ENCODE data around the gene PHF11.

The PHF11 gene

DNA sequence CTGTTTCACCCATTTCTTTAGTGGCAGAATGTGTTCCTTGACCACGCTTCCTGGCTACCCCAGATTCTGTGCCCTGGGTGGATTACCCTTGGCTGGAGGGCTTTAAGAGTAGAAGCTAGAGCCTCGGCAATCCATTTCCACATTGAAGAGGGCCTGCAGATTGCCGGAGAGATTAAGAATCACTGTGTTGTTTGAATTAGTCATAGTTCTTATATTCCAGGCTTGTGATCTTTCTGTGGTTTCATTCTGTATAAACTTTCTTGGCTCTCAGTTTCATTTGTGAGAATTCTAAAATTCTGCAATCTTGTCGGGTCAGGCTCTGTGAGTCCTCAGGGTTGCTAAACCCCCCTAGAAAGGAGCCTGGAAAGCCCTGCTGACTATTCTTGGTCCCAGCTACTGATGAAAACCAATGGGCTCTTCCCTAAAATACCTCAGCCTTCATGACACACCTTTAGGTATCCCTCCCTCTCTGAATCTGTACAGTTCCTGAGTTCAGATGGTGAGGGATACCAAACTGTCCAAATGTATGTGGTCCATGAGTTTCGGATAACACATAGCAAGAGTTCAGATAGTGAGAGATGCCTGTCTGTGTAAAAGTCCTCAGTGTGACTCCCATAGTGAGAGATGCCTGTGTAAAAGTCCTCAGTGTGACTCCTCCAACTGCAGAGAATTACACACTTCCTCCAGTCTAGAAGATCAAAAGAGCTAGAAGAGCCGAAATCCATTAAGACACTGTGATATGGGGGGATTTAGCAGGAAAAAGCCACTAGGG, 4.3 kb downstream of the PHF11 start:
- peak; percentile 79 for DNase-seq

DNA sequence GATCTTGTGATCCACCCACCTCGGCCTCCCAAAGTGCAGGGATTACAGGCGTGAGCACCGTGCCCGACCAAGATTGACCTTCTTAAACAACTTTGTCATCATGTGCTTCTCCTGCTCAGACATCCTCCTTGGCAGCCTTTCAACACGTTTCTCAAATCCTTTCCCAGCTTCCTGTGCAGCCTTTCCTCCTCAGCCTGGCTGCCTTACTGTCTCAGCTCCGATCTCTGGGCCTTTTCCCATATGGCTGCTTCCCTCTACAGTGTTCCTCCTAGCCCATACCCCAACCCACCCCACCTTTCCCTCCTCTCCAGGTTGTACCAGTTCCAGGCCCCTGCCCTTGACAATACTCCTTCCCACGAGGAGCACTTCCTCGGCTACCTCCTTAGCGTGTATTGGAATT, 7.2 kb downstream of the PHF11 start:
- peak; percentile 43 for DNase-seq

DNA sequence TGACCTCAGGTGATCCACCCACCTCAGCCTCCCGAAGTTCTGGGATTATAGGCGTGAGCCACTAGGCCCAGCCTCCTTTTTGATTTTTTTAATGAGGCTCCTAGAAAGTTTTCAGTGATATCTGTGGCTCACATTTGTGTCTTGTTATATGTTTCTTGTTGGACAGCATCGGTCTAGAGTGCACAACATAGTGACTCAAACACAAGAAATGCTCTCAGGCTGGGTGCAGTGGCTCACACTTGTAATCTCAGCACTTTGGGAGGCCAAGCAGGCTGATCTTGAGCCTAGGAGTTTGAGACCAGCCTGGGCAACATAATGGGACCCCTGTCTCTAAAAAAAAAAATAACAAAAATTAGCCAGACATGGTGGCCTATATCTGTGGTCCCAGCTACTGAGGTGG, 8.2 kb downstream of the PHF11 start:
- DNase-seq: peak; percentile 18

DNA sequence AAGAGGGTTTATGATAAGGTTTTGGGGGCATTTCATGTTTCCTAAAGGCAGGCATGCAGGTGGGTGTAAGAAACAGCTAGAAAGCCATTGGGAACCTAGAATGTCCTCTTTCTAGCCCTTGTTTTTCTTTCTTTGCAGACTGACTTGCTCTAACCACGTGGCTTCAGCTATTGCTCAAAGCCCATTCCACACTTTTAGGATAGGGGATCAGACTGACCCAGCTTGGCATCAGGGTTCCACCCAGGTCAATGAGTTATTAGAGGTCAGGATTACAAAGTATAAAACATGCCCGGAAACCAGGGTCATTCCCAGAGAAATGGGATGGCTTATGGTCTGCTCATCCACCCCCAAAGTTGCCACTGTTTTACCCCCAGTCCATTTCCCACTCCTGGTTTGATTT, 16.8 kb downstream of the PHF11 start:
- DNase-seq: no peak

DNA sequence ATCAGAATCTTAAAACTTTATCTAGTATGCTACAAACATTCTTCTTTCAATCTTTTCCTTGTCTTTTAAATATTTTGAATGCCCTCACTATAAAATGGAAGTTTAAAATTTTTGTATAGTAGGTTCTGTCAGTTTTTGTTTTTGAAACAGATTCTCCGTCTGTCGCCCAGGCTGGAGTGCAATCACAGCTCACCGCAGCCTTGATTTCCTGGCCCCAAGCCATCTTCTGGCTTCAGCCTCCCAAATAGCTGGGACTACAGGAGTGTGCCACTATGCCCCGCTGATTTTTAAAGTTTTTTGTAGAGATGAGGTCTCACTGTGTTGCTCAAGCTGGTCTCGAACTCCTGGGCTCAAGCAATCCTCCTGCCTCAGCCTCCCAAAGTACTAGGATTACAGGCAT, 20.7 kb downstream of the PHF11 start:
- DNase-seq: no peak

DNA sequence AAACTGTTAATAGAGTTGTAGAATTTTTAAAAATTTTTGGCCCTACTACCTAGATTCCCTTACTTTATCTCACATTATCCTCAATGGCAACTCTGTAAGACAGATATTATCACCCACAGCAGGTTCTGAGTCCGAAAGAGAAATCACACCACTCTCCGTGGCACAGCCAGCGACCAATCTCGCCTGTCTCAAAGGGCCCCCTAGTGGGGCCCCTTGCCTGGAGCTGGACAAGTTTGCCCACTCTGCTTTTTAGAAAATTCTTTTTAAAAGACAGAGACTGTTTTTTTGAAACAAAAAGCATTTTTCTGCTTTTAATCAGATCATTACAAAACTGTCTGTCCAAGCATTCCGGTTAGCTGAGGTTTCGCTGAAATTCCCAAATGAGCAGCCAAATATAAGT, 21.7 kb downstream of the PHF11 start:
- no peak for DNase-seq

DNA sequence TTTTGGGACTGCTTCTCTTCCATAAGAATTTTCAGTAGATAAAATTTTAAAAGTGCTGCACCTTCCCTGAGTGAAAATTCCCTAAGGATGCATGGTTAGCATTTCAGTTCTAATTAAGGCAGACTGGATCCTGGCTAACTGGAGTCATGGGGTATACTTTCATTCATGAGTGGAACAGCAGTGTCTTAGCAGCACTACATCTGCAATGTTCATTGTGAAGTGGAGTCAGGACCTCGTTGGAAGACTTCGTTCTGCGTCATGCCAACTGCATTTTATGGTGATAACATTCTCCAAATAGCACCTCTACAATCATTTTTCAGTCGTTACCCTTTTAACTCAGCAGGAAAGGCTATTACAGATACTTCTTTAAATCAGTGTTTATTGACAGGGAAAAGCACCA, 25.5 kb downstream of the PHF11 start:
- DNase-seq: no peak

DNA sequence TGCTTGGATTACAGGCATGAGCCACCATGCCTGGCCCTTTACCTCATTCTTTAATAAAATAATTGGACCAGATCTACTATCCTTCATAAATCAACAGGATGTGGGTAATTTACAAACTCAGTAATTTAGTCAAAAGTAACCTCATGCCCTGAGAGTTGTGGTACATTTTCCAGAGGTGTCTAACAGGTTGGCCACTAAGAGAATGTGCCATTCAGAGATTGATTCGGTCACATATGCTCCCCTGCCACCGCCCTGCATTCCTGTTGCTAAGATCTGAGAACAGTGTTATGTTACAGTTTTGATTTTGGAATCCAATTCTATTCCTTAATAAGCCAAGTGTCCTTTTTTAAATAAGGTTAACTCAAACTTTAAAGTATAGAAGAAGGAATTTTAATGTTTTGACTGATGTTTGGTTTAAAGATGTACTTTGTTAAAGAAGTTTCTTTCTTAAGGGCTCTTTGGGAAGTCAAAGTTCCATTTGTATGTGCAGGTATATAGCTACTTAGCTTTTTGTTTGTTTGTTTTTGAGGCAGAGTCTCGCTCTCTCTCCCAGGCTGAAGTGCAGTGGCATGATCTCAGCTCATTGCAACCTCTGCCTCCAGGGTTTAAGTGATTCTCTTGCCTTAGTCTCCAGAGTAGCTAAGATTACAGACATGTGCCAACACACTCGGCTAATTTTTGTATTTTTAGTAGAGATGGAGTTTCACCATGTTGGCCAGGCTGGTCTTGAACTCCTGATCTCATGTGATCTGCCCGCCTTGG, 29.2 kb downstream of the PHF11 start:
- DNase-seq: no peak

DNA sequence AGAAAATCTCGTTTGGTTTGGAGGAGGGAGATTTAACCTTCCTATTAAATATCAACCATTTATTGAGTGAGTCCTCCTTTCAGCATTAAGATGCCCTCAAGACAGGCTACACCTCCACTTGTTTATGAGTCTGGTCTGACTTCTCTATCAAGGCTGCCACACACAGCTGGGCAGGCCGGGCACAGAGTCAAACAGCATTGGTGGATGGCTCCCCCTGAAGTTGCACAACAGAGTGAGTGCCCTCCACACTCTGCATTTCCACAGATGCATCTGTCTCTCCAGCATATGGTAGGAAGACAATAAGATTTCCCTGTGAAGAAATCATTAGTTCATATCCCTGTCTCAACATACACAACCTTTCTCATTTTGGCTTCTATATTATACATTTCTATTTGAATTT, 31.4 kb downstream of the PHF11 start:
- no peak for DNase-seq

DNA sequence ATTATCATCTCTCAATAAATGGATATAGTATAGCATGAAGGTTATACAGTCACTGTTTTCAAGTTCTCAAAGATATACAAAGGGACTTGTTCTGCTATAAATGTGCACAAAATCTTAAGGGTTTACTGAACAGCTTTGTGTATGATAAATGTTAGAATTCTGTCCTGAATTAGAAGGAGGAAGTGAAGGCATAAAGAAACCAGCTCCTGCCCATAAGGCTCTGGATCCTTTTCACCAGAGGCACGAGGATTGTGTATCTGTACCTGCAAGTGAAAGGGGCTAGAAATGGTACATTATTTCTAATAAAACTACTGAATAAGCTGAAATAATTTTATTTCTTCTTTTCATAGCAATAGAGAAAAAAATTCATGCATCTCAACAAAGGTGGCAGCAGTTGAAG, 32.4 kb downstream of the PHF11 start:
- DNase-seq: no peak

DNA sequence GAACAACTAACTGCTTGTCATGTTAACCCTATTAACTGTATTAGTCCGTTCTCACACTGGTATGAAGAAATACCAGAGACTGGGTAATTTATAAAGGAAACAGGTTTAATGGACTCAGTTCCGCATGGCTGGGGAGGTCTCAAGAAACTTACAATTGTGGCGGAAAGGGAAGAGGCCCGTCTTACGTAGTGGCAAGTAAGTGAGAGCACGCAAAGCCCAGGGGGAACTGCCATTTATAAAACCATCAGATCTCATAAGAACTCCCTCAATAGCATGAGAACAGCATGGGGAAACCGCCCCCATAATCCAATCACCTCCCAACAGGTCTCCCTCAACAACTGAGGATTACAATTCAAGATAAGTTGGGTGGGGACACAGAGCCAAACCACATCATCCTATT, 34.7 kb downstream of the PHF11 start:
- DNase-seq: no peak

DNA sequence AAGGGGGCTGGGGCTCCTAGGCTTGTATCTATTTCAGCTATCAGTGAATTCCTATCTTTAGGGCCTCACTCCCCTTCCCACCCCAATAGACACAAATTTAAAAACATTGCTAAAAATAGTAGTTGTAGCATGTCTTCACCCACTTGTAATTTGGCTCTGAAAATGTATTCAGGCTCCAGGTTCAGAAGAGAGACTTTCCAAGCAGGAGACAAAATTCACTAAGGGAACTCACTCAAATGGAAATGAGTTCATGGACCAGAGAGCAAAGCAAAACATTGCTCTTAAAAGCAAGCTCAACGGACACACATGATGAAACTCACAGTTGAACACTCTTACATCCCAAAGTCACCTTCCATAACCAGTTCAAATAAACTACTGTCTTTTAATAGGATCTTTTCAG, 36.8 kb downstream of the PHF11 start:
- no peak for DNase-seq

DNA sequence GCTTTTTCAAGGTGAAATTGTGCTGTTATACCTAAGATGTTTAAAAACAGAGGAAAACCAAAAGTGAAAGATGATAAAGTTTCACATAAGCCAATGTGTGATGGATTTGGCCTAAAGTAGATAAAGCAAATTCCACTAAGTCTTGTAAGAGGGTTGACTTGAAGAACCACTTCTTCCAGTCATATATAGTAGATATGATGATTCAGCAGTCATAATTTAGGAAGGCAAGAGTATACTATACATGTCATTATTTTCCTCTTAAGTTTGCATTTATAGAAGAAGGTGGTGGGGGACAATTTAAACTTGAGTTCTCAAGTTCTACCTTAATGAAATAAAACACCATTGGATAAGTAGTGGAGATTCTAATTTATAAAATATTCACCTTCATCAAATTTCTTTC, 37.3 kb downstream of the PHF11 start:
- no peak for DNase-seq

DNA sequence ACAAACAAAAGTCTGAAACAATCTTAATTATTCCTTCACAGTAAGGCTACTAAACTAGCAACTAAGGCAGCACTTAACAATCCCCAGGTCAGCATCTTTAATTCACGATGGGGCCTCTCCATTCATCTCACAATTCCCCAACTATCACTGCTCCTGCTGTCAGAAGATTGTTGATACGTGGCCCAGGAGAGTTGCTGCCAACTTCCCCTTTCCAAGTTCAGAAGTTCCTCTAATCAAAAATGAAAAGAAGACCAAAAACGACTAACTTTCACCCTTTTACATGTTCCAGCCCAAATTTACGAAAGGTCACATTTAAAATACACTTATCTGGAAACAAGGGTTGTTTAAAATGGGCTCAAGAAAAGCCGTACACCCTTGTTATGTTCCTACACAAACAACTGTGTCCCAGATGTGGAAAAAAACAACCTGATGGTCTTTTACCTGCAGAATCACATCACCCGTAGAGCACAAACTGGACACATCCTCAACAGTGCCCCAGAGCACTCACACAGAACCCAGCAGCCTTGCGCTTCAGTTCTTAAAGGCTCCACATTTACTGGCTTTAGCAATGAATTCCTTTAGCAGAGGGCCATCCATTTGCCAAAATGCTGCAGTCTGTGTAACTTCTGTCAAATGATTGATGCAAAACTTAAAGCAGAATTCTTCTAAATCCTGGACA, 38.0 kb downstream of the PHF11 start:
- no peak for DNase-seq

DNA sequence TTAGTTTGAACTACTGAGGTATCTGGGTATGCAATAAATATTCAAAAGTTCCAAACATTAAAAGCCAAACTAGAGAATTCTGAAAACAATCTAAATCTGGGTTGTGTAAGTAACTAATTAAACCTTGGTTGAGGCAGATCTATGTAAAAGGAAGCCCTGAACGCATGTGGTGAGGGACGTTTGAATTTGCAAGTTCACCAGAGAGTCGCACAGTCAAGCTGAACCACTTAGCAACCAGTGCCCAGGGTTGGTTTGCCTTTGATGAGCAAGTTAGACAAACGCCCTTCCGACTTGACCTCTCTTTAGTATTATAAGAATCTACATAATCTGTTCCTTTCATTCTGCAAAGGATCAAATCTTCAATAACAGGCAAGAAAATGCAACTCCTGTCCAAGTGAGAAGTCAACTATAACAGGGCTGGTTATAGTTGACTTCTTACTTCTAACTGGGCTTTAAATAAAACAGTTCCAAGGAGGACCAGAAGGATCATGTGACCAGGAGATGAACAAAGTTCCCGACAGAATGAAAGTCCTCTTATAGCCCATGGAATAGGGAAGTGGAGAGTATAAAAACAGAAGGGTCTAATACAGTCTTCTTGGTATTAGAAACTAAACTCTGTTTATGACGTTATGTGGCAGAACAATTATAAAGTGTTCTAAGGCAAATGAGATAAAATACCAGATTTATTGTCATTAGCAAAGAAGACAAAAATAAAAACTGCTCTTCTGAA, 40.6 kb downstream of the PHF11 start:
- DNase-seq: no peak

DNA sequence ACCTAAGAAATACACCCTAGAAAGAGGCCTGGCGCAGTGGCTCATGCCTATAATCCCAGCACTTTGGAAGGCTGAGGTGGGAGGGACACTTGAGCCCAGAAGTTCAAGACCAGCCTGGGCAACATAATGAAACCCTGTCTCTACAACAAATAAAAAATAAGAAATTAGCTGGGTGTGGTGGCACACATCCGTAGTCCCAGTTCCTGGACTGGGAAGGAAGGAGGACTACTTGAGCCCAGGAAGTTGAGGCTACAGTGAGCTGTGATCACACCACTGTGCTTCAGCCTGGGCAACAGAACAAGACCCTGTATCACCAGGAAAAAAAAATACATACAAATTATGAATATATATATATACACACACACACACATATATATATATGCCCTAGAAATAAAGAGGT, 42.7 kb downstream of the PHF11 start:
- DNase-seq: no peak

DNA sequence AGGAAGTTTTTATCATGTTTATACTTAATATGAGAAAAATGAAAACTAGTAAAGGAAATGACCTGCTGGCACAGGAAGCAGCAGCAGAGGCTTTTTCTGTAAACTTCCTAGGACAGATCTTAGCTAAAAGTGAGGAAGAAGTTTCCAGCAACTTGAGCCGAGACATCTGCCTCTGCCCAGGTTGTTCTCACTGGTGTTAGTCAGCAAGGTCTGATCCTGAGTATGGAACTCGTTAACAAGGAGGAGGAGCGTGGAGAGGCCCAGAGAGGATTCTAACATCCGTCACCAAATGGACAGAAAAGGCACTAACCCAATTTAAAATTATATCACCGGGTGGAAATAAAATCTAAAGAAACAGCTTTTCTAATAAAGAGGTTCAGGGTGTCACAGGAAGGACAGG, 43.6 kb downstream of the PHF11 start:
- no peak for DNase-seq

DNA sequence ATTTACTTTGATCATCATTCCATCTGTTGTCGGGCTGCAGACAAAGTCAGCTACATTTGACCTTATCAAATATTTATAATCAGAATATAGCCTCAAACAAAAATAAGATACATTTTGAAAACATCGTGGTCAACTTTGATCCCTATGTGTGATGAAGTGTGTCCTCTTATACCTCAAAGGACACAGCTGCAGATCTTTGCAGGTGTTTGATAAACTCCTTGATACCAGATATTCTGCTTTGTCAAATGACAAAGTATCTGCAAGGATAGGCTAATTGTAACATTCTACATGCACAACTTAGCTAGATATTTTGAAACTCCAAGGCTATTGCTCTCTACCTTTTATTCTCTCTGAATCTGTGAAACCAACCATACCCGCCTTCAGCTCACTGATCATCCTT, 44.0 kb downstream of the PHF11 start:
- no peak for DNase-seq

DNA sequence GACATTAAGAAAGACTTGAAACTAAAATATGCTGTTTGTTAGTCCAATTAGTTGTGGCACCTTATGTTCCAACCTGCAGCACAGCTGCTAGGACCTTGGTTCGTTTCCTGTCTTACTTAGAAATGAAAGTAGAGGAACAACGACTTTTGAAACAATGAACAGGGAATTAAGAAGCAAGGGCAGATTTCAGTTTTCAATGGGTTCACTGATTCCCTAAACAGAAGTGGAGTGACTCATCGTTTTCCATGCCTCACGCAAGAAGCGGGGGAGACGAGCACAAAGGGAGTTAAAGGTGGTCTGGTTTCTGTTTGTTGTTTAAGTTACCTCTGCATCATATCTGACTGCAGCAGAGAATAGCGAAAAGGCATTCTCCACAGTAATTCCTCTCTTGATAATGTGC, 44.8 kb downstream of the PHF11 start:
- no peak for DNase-seq

DNA sequence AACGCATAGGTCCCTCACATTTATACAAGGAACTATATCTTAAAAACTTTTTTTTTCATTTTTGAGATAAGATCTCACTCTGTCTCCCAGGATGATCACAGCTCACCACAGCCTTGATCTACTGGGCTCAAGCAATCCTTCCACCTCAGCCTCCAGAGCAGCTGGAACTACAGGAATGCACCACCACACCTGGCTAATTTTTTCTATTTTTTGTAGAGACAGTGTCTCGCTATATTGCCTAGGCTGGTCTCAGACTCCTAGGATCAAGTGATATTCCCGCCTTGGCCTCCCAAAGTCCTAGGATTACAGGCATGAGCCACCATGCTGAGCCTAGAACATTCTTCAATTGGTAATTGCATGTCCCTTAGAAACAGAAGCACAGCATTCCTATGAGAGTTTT, 47.9 kb downstream of the PHF11 start:
- DNase-seq: no peak

DNA sequence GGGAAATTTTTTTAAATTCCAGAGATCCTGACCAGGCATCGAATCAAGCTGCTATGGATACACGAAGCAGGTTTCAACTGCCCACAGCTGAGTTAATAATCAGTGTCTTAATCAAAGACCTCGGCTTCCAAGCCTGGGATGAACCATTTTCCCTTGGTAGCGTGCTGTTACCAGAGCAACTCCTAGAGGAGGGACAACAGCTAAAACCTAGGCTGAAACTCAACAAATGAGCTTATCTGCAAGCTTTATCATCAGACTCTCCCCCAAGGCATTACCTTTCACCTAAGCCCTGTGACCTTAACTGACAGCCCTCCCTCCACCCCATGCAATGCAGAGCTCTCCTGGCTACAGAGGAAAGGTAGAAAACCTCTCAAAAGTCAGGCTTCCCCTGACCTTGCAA, 49.9 kb downstream of the PHF11 start:
- DNase-seq: no peak

DNA sequence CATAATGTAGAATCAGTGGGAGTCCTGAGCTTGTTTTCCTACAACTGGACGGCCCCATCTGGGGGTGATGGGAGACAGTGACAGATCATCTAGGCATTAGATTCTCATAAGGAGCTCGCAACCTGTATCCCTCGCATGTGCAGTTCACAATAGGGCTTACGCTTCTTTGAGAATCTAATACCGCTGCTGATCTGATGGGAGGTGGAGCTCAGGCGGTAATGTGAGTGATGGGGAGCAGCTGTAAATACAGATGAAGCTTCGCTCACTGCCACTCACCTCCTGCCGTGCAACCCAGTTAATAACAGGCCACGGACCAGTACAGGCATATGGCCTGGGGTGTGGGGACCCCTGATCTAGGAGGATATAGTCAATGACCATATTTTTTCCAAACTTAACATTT, 50.8 kb downstream of the PHF11 start:
- DNase-seq: no peak

DNA sequence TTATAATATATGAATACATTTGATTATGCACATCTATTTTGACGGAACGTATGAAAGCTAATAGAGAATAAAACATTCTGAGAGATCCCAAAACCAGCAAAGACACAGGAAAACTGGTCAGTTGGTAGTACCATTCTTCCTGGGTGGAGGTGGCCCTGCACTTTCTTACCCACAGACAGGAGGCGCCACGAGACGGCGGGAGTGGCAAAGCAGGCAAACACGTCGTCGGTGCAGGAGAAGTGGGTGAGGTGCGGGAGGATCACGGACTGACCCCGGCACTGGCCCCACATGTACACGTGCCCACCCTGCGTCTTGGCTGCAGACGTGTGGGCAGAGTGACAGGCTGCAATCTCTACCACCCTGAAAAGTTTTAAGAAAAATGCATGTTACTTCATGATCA, 53.5 kb downstream of the PHF11 start:
- DNase-seq: no peak
